Measurements from ENCODE around the gene MECP2.

The MECP2 gene

DNA sequence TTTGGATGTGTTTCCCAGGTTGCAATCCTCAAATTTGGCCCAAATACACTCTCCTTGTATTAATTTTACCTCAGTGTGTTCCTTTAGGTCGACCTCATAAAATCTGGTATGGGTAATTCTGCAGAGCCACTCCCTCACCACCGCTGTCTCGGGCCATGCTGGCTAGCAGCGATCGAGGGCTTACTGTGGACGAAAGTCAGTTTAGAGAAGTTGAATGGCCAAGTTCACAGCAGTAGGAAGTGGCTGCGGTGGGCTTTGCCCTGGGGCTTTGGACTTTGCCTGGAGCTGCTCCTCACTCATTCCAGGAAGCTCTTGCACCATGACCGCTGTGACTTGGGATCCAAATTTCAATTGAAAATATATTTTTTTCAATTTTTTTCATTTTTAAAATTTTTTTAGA lies 105.3 kb downstream of the MECP2 start:
- no peak overlapping the region for H3K4me3 ChIP-seq (replicated peaks in 1 of 2; ENCODE audit: low read depth in 2 of 2, low read length in 2 of 2)
- DNase-seq (ENCODE audit: low read depth in 2 of 2) = no peak
- TF ChIP-seq, protein P1, sequence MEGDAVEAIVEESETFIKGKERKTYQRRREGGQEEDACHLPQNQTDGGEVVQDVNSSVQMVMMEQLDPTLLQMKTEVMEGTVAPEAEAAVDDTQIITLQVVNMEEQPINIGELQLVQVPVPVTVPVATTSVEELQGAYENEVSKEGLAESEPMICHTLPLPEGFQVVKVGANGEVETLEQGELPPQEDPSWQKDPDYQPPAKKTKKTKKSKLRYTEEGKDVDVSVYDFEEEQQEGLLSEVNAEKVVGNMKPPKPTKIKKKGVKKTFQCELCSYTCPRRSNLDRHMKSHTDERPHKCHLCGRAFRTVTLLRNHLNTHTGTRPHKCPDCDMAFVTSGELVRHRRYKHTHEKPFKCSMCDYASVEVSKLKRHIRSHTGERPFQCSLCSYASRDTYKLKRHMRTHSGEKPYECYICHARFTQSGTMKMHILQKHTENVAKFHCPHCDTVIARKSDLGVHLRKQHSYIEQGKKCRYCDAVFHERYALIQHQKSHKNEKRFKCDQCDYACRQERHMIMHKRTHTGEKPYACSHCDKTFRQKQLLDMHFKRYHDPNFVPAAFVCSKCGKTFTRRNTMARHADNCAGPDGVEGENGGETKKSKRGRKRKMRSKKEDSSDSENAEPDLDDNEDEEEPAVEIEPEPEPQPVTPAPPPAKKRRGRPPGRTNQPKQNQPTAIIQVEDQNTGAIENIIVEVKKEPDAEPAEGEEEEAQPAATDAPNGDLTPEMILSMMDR (IDR thresholded peaks at IDR 0.05; ENCODE audit: low read depth, low read length) = no peak

DNA sequence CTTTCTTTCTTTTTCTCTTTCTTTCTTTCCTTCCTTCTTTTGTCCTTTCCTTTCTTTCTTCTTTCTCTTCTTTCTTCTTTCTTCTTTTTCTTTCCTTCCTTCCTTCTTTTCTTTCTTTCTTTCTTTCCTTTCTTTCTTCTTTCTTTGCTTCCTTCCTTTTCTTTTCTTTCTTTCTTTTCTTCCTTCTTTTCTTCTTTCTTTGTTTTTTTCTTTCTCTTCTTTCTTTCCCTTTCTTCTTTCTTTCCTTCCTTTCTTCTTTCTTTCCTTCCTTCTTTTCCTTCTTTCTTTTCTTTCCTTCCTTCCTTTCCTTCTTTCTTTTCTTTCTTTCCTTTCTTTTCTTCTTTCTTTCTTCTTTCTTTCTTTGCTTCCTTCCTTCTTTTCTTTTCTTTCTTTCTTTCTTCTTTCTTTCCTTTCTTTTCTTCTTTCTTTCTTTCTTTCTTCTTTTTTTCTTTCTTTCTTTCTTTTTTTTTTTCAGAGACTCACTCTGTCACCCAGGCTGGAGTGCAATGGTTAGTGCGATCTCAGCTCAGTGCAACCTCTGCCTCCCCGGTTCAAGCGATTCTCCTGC lies 106.4 kb downstream of the MECP2 start:
- TF ChIP-seq, protein P1 (IDR thresholded peaks at IDR 0.05; ENCODE audit: low read depth, low read length) = no peak
- H3K4me3 ChIP-seq (replicated peaks in 1 of 2; ENCODE audit: low read depth in 2 of 2, low read length in 2 of 2) = no peak overlapping the region
- no peak for DNase-seq (ENCODE audit: low read depth in 2 of 2)

DNA sequence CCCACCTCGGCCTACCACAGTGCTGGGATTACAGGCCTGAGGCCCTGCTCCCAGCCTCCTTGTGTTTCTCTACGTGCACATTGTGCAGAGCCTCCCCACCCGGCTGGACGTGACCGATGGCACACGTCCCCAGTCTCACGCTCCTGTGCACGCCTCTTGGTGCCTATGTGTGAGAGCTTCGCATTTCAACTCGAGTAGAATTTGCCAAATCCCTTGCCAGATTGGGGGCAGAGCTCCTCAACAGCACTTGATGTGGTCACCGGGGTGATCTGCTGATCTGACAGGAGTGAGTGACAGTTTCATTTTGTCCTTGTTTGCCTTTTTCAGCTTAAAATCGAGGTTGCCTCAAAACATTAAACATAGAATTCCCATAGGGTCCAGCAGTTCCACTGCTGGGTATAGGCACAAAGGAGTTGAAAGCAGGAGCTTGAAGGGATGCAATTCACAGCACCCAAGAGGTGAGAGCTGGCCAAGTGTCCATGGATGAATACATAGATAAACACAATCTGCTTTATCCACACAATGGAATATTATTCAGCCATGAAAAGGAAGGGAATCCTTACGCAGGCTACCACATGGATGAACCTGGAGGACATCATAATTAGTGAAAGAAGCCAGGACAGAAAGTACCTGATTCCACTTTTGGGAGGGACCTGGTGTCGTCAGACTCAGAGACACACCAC lies 107.4 kb downstream of the MECP2 start:
- DNase-seq (ENCODE audit: low read depth in 2 of 2) = no peak
- TF ChIP-seq, protein P1 (IDR thresholded peaks at IDR 0.05; ENCODE audit: low read depth, low read length) = no peak

DNA sequence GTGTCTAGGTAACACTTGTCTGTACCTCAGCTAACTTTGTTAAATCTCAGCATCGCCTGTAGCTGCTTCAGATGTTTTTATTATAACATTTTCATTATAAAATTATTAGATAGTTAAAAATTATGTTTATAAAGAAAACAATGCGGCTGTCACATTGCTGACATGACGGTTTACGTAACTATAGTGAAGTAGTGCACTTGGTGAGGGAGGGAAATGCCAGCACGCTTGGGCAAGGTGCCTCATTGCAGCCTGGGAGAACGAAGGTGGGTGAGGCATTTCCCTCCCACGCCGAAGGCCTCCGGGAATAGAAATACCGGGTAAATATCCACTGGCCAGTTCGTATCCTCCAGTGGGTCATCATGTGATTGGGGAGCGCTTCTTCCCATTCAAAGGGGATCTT lies 109.0 kb downstream of the MECP2 start:
- H3K4me3 ChIP-seq (replicated peaks in 1 of 2; ENCODE audit: low read depth in 2 of 2, low read length in 2 of 2) = no peak overlapping the region
- TF ChIP-seq, protein P1 (IDR thresholded peaks at IDR 0.05; ENCODE audit: low read depth, low read length) = no peak
- no peak for DNase-seq (ENCODE audit: low read depth in 2 of 2)

More for the DNA sequence above, 107.4 kb downstream of the MECP2 start:
- no peak overlapping the region for H3K4me3 ChIP-seq (replicated peaks in 1 of 2; ENCODE audit: low read depth in 2 of 2, low read length in 2 of 2)

DNA sequence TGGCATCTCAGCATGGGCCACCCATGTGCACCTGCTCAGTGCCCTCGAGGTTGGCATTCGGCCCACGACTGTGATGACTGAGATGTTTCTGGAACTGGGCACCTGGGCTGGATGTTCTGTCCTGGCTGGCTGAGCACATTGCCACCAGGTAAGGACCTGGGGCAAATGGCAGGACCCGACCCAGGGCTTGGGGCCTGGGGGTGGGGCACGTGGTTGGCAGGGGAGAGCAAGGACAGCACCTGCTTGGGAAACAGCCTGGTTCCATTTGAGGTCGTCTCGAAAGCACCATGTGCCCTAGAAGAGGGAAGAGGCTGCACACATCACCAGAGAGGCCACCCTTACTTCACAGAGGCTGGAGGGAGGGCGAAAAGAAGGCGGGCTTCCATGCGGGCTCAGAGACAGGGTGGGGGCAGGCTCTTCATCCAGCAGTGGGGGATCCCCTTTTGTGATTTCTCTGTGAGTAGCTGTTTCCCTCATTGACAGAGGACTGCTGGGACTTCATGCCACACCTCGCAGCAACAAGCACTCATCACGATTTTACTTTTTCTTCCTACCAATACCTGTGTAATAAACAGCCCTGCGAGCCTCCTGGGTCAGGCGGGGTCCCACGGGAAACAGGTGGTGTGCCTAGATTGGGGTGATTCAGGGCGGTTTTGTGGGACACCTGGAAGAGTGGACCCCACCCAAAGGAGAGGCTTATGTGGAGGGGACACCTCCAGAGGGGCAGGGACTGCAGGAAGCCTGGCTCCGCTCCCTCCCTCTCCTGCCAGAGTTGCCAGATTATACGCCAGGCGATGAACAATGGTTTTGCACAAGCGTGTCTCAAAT lies 113.0 kb downstream of the MECP2 start:
- no peak overlapping the region for H3K4me3 ChIP-seq (replicated peaks in 1 of 2; ENCODE audit: low read depth in 2 of 2, low read length in 2 of 2)
- TF ChIP-seq, protein P1 (IDR thresholded peaks at IDR 0.05; ENCODE audit: low read depth, low read length) = no peak
- DNase-seq (ENCODE audit: low read depth in 2 of 2) = no peak

DNA sequence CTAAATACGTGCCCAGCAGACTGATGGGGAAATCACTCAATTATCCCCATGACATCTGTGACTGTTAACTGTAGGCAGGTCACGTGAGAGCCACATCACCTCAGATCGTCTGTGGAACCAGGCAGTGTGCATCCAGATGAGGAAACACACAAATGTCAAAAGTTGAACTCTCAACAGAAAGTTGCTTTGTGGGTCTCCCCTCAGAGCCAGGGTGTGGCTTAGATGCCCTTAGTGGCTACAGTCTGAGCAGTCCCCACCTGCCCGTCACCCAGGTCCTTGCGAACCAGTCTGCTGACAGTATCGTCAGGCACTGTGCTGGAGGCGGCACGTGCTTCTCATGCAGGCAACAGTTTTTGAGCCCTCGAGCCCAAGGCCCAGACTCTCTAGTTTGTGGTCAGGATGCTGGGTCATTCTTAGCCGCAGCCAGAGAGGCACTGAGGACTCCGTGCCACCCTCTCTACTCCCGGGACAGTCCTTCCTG lies 114.2 kb downstream of the MECP2 start:
- no peak overlapping the region for H3K4me3 ChIP-seq (replicated peaks in 1 of 2; ENCODE audit: low read depth in 2 of 2, low read length in 2 of 2)
- TF ChIP-seq, protein P1 (IDR thresholded peaks at IDR 0.05; ENCODE audit: low read depth, low read length) = no peak
- DNase-seq (ENCODE audit: low read depth in 2 of 2) = no peak
